Hepatic stellate cell (primary cell): ENCODE measurements around the gene EIF4B.

Experiments
- DNase-seq: peaks from one replicate; pipeline ENCODE4 v3.0.0; 2011; ENCODE audit warnings: low spot score

EIF4B gene

GRCh38 chr12:53057816-53058500, 51.7 kb downstream of the EIF4B start:
- no peak for DNase-seq

GRCh38 chr12:53058674-53059433, 52.6 kb downstream of the EIF4B start:
- no peak for DNase-seq

- DNase-seq = no peak
Observed at GRCh38 chr12:53059434-53060063, 53.3 kb downstream of the EIF4B start.

- DNase-seq = no peak
Observed at GRCh38 chr12:53060064-53060720, 53.9 kb downstream of the EIF4B start.

GRCh38 chr12:53060721-53061276, 54.5 kb downstream of the EIF4B start:
- no peak for DNase-seq

- no peak for DNase-seq
Observed at GRCh38 chr12:53061404-53062010, 55.3 kb downstream of the EIF4B start.

- no peak for DNase-seq
Observed at GRCh38 chr12:53062011-53062961, 56.0 kb downstream of the EIF4B start.

- no peak for DNase-seq
Observed at GRCh38 chr12:53062977-53063707, 56.9 kb downstream of the EIF4B start.

GRCh38 chr12:53063708-53064612, 57.7 kb downstream of the EIF4B start:
- peak; percentile 87 for DNase-seq

- no peak for DNase-seq
Observed at GRCh38 chr12:53064613-53065436, 58.6 kb downstream of the EIF4B start.

- DNase-seq = no peak
Observed at GRCh38 chr12:53065470-53065869, 59.2 kb downstream of the EIF4B start.

- DNase-seq = peak; percentile 92
Observed at GRCh38 chr12:53065975-53066931, 60.0 kb downstream of the EIF4B start.

GRCh38 chr12:53067074-53067992, 61.1 kb downstream of the EIF4B start:
- DNase-seq = no peak

- no peak for DNase-seq
Observed at GRCh38 chr12:53067993-53068770, 61.9 kb downstream of the EIF4B start.
